Small intestine (tissue), 7 donors: Measurements from ENCODE around the gene CDKN1B. TPM values are rescaled to one million over a fixed set of nuclear protein-coding genes. Genes with fewer than 3 reads are reported as not detected.

Experiments used
- DNase-seq, 2 donors: peaks; one replicate each; pipeline versions ENCODE4 v3.0.0 to v3.0.0-alpha.2; 2013
- FAIRE-seq: peaks from 2 replicates; lab custom pipeline; 2012; peaks lifted over from hg19 to GRCh38; lab: Jason Lieb, UNC
- H3K27ac ChIP-seq, 3 donors: one replicate each; pipeline ENCODE4 v1.5.1; 2013; ENCODE audit warnings: low read length in 2 of 3, mild to moderate bottlenecking in 2 of 3, control low read depth in 1 of 3, inconsistent platforms in 1 of 3, low read depth in 1 of 3, moderate library complexity in 1 of 3
- H3K27me3 ChIP-seq, 3 donors: one replicate each; pipeline ENCODE4 v1.6.1; 2013; ENCODE audit warnings: low read length in 3 of 3, inconsistent platforms in 1 of 3; ENCODE audit not compliant: control insufficient read depth in 3 of 3, insufficient read depth in 3 of 3
- H3K36me3 ChIP-seq, 3 donors: one replicate each; pipeline ENCODE4 v1.6.1; 2013; ENCODE audit warnings: low read length in 3 of 3, inconsistent platforms in 1 of 3, low read depth in 1 of 3, mild to moderate bottlenecking in 1 of 3, moderate library complexity in 1 of 3; ENCODE audit not compliant: control insufficient read depth in 3 of 3, insufficient read depth in 2 of 3
- H3K4me1 ChIP-seq, 3 donors: one replicate each; pipeline ENCODE4 v1.6.1; 2013; ENCODE audit warnings: low read length in 2 of 3, inconsistent platforms in 1 of 3, low read depth in 1 of 3, mild to moderate bottlenecking in 1 of 3, moderate library complexity in 1 of 3; ENCODE audit not compliant: control insufficient read depth in 3 of 3, insufficient read depth in 2 of 3
- H3K4me3 ChIP-seq, 3 donors: one replicate each; pipeline ENCODE4 v1.5.1; 2013; ENCODE audit warnings: low read length in 3 of 3, control low read depth in 1 of 3, inconsistent platforms in 1 of 3, low read depth in 1 of 3, mild to moderate bottlenecking in 1 of 3, moderate library complexity in 1 of 3
- H3K9me3 ChIP-seq, 2 donors: one replicate each; pipeline ENCODE4 v1.6.1; 2013; ENCODE audit warnings: low read depth in 1 of 2, low read length in 1 of 2; ENCODE audit not compliant: control insufficient read depth in 2 of 2, insufficient read depth in 1 of 2
- WGBS, 3 donors: extraction: QIAGEN DNeasy Blood & Tissue Kit; methylation state at CpG; one replicate each; pipeline ENCODE4 v1.1.7; 2013; 5-methylcytosine and 5-hydroxymethylcytosine counted together
- polyA plus RNA-seq, 4 donors: library from polyadenylated mRNA; stranded (reverse) in 3 of 4; unstranded in 1 of 4; fragments of 200-250 nt in 3 of 4; fragments of 120-200 nt in 1 of 4; gene quantifications; one replicate each; pipeline versions ENCODE4 v1.2.1 to v1.2.3, GENCODE V29; 2013
- donor health status: healthy with polysubstance abuse.
- donor health status: control.
- donor health status: control.
- donor health status: Bipolar disorder and iron deficiency.
- donor health status: healthy.

The CDKN1B gene
- polyA plus RNA-seq, 4 donors, result 33.8 to 80.1 (median 50.2) TPM

DNA sequence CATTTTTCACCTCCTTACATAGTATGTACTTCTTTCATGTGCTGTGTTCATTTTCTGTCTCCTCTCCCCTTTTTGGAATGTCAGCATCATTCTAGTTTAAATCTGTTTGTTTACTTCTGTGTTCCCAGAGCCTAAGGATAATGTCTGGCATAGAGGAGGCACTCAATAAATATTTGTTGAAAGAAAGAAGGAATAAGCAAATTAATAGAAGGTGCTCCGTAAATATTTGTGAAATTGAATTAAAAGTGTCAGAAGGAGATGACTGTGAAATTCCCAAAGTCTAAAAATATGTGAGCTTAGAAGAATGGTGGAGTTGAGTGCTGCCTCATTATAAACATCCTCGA lies 3.3 kb upstream of the CDKN1B start:
- DNase-seq, result no peak
- Histone ChIP-seq H3K27ac (peak overlapping the region; percentile 72 to 99 (median 95)), H3K27me3 (no peaks in the 10 kb centered on the region), H3K4me3 (peak overlapping the region in 2 of 3 donors; percentile 30 to 37), H3K4me1 (peaks cover 1 to 28% (median 3%) of the 10 kb centered on the region in 3 donors), H3K9me3 (no peaks in the 10 kb centered on the region), H3K36me3 (peaks cover 0 to 11% (median 0%) of the 10 kb centered on the region in 3 donors)
- FAIRE-seq, result no peak
- 2 to 4% (median 3%) methylated on average over 2 of the region's 2 CpGs for WGBS, 3 donors

- Histone ChIP-seq H3K36me3 (peaks cover 0 to 13% (median 0%) of the 10 kb centered on the region in 3 donors), H3K4me1 (peaks cover 1 to 28% (median 3%) of the 10 kb centered on the region in 3 donors), H3K27ac (peak overlapping the region; percentile 72 to 99 (median 95)), H3K4me3 (peak overlapping the region; percentile 30 to 43 (median 37)), H3K27me3 (no peaks in the 10 kb centered on the region), H3K9me3 (no peaks in the 10 kb centered on the region)
- 2 to 6% (median 4%) methylated on average over 23 of the region's 23 CpGs for WGBS, 3 donors
- FAIRE-seq (no peak), DNase-seq (peak; percentile 65 to 73)
These were observed 2.7 kb upstream of the CDKN1B start for GRCh38 chr12:12714276-12715021.

DNA sequence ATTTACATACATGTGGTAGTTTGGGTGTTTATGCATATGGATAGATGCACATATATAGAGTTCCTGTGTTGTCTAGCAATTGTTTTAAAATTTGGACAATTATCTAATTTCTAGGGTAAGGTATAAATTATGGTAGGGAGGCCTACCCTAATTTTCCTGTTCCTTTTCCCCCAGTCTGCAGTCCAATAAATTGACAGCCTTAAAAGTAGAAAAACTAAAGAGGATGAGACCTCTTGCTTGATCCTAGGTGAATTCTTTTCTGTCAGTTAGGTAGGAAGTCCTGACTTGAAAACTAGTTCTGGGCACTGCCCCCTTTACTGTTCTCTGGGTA lies 2.1 kb upstream of the CDKN1B start:
- FAIRE-seq (no peak), DNase-seq (no peak)
- Histone ChIP-seq H3K36me3 (peaks cover 0 to 15% (median 2%) of the 10 kb centered on the region in 3 donors), H3K4me3 (peak overlapping the region in 1 of 3 donors; percentile 69), H3K9me3 (no peaks in the 10 kb centered on the region), H3K4me1 (peaks cover 1 to 28% (median 3%) of the 10 kb centered on the region in 3 donors), H3K27me3 (no peaks in the 10 kb centered on the region), H3K27ac (peak overlapping the region; percentile 93 to 100 (median 99))

GRCh38 chr12:12715459-12716150 lies 1.6 kb upstream of the CDKN1B start:
- Histone ChIP-seq H3K9me3 (no peaks in the 10 kb centered on the region), H3K27me3 (no peaks in the 10 kb centered on the region), H3K4me1 (peaks cover 1 to 28% (median 3%) of the 10 kb centered on the region in 3 donors), H3K4me3 (peak overlapping the region in 2 of 3 donors; percentile 69 to 88), H3K36me3 (peaks cover 0 to 15% (median 3%) of the 10 kb centered on the region in 3 donors), H3K27ac (peak overlapping the region; percentile 93 to 100 (median 99))
- 7 to 19% (median 11%) methylated on average over 10 of the region's 10 CpGs for WGBS, 3 donors
- DNase-seq (peak; percentile 36 to 55), FAIRE-seq (no peak)

GRCh38 chr12:12716151-12716792 lies 896 bp upstream of the CDKN1B start:
- DNase-seq, result peak; percentile 54 to 84
- Histone ChIP-seq H3K9me3 (no peaks in the 10 kb centered on the region), H3K27me3 (no peaks in the 10 kb centered on the region), H3K4me3 (peak overlapping the region; percentile 69 to 100 (median 88)), H3K36me3 (peaks cover 0 to 15% (median 4%) of the 10 kb centered on the region in 3 donors), H3K4me1 (peaks cover 1 to 28% (median 3%) of the 10 kb centered on the region in 3 donors), H3K27ac (peak overlapping the region; percentile 93 to 100 (median 99))
- WGBS, 3 donors, result 1 to 3% (median 2%) methylated on average over 15 of the region's 15 CpGs
- no peak for FAIRE-seq

DNA sequence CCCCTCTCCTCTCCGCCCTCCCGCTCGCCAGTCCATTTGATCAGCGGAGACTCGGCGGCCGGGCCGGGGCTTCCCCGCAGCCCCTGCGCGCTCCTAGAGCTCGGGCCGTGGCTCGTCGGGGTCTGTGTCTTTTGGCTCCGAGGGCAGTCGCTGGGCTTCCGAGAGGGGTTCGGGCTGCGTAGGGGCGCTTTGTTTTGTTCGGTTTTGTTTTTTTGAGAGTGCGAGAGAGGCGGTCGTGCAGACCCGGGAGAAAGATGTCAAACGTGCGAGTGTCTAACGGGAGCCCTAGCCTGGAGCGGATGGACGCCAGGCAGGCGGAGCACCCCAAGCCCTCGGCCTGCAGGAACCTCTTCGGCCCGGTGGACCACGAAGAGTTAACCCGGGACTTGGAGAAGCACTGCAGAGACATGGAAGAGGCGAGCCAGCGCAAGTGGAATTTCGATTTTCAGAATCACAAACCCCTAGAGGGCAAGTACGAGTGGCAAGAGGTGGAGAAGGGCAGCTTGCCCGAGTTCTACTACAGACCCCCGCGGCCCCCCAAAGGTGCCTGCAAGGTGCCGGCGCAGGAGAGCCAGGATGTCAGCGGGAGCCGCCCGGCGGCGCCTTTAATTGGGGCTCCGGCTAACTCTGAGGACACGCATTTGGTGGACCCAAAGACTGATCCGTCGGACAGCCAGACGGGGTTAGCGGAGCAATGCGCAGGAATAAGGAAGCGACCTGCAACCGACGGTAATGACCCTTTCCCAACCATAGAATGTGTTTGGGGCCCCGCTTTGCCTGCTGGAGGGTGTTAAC lies 615 bp downstream of the CDKN1B start:
- H3K4me1 ChIP-seq, result peaks cover 1 to 28% (median 3%) of the 10 kb centered on the region in 3 donors
- WGBS, 3 donors, result 0 to 1% (median 0%) methylated on average over 62 of the region's 62 CpGs
- no peak for FAIRE-seq

DNA sequence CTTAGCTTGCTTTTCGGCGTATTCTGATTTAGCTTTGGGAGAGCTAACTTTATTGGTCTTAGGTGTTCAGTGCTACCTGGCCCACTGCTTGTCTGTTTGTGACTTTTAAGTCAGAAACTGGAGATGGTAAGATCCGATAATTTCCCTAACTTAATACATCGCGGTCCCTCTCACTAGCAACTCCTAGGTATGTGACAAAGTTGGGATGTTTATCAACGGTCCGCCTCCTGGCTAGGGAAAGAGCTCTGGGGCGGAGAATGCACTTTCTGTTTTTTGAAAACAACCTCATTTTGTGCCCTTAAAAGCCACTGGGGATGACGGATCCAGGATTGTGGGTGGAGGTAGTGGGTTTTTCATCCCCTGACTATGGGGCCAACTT lies 1.2 kb downstream of the CDKN1B start:
- peak in 1 of 2 donors; percentile 55 for DNase-seq
- 0% methylated on average over 9 of the region's 9 CpGs for WGBS, 3 donors

More for the DNA sequence above, 615 bp downstream of the CDKN1B start:
- no peaks in the 10 kb centered on the region for H3K27me3 ChIP-seq
- no peaks in the 10 kb centered on the region for H3K9me3 ChIP-seq
- peak overlapping the region; percentile 69 to 100 (median 88) for H3K4me3 ChIP-seq
- H3K27ac ChIP-seq, result peak overlapping the region; percentile 93 to 100 (median 99)
- H3K36me3 ChIP-seq, result peaks cover 0 to 15% (median 4%) of the 10 kb centered on the region in 3 donors
- DNase-seq, result peak; percentile 50 to 60

More for the DNA sequence above, 1.2 kb downstream of the CDKN1B start:
- no peaks in the 10 kb centered on the region for H3K9me3 ChIP-seq
- H3K4me1 ChIP-seq, result peaks cover 1 to 25% (median 3%) of the 10 kb centered on the region in 3 donors
- no peak for FAIRE-seq
- peaks cover 0 to 15% (median 4%) of the 10 kb centered on the region in 3 donors for H3K36me3 ChIP-seq
- H3K4me3 ChIP-seq, result peak overlapping the region; percentile 69 to 100 (median 88)
- peak overlapping the region; percentile 93 to 100 (median 99) for H3K27ac ChIP-seq
- no peaks in the 10 kb centered on the region for H3K27me3 ChIP-seq
